HepG2 (cell line): ENCODE measurements around the gene CDH13. TPM values are rescaled to one million over a fixed set of nuclear protein-coding genes. Genes with fewer than 3 reads are reported as not detected.

Experiments used
- CEBPG ChIP-seq: IDR thresholded peaks from 2 replicates; pipeline ENCODE4 v1.6.1; 2016
- FIP1L1 ChIP-seq: fragments of 200-400 bp; formaldehyde crosslinking; IDR thresholded peaks from 2 replicates; pipeline ENCODE4 v1.6.1; 2018; ENCODE audit warnings: low read depth, mild to moderate bottlenecking, low read length, moderate library complexity, borderline replicate concordance; ENCODE audit not compliant: insufficient read depth
- GPN1 ChIP-seq: sonication (generic); formaldehyde crosslinking; IDR thresholded peaks from 2 replicates; pipeline ENCODE4 v1.5.1; 2020; ENCODE audit warnings: missing genetic modification reagents, borderline replicate concordance
- HOXA7 ChIP-seq: sonication (generic); formaldehyde crosslinking; IDR thresholded peaks from 2 replicates; pipeline ENCODE4 v1.8.1; 2022; ENCODE audit warnings: mild to moderate bottlenecking, missing genetic modification reagents, moderate library complexity
- IRX3 ChIP-seq: sonication (generic); formaldehyde crosslinking; IDR thresholded peaks from 2 replicates; pipeline ENCODE4 v1.8.1; 2023; ENCODE audit warnings: mild to moderate bottlenecking, low read depth, missing genetic modification reagents, borderline replicate concordance
- MAF1 ChIP-seq: sonication (generic); formaldehyde crosslinking; IDR thresholded peaks from 2 replicates; pipeline ENCODE4 v1.5.0; 2020; ENCODE audit warnings: missing genetic modification reagents, borderline replicate concordance
- MZF1 ChIP-seq: sonication (generic); formaldehyde crosslinking; IDR thresholded peaks from 2 replicates; pipeline ENCODE4 v1.8.1; 2023; ENCODE audit warnings: mild to moderate bottlenecking, missing genetic modification reagents, borderline replicate concordance
- PLRG1 ChIP-seq: fragments of 450-650 bp; conservative IDR thresholded peaks from 2 replicates; pipeline ENCODE4 v1.6.1; 2016
- SIN3A ChIP-seq: IDR thresholded peaks from 2 replicates; pipeline ENCODE4 v1.6.1; 2011; ENCODE audit warnings: low read depth, mild to moderate bottlenecking, control low read depth, low read length, borderline replicate concordance
- SNRNP70 ChIP-seq: fragments of 200-400 bp; formaldehyde crosslinking; IDR thresholded peaks from 2 replicates; pipeline ENCODE4 v1.6.1; 2017; ENCODE audit warnings: mild to moderate bottlenecking, low read depth, low read length, moderate library complexity
- U2AF1 ChIP-seq: fragments of 200-400 bp; formaldehyde crosslinking; optimal IDR thresholded peaks from 2 replicates; pipeline ENCODE3; 2017; ENCODE audit warnings: mild to moderate bottlenecking, low read depth, low read length
- ZBTB20 ChIP-seq: sonication (generic); formaldehyde crosslinking; IDR thresholded peaks from 2 replicates; pipeline ENCODE4 v1.8.1; 2023; ENCODE audit warnings: missing genetic modification reagents, low read depth, mild to moderate bottlenecking, borderline replicate concordance
- ZMYM2 ChIP-seq: sonication (generic); formaldehyde crosslinking; IDR thresholded peaks from 2 replicates; pipeline ENCODE4 v1.8.0; 2022; ENCODE audit warnings: mild to moderate bottlenecking, missing genetic modification reagents
- ZNF121 ChIP-seq: sonication (generic); formaldehyde crosslinking; IDR thresholded peaks from 2 replicates; pipeline ENCODE4 v1.5.0; 2020; ENCODE audit warnings: mild to moderate bottlenecking, missing genetic modification reagents
- ZNF530 ChIP-seq: sonication (generic); formaldehyde crosslinking; IDR thresholded peaks from 2 replicates; pipeline ENCODE4 v1.5.0; 2020; ENCODE audit warnings: low read depth, mild to moderate bottlenecking, missing genetic modification reagents
- ZNF552 ChIP-seq: sonication (generic); formaldehyde crosslinking; IDR thresholded peaks from 2 replicates; pipeline ENCODE4 v1.9.0; 2022; ENCODE audit warnings: missing genetic modification reagents, mild to moderate bottlenecking, borderline replicate concordance
- ZNF777 ChIP-seq: sonication (generic); formaldehyde crosslinking; IDR thresholded peaks from 2 replicates; pipeline ENCODE4 v1.4.0; 2020; ENCODE audit warnings: missing genetic modification reagents
- ZNF788 ChIP-seq: sonication (generic); formaldehyde crosslinking; IDR thresholded peaks from 2 replicates; pipeline ENCODE4 v1.5.0; 2020; ENCODE audit warnings: mild to moderate bottlenecking, missing genetic modification reagents, borderline replicate concordance
- ZSCAN21 ChIP-seq: sonication (generic); formaldehyde crosslinking; IDR thresholded peaks from 2 replicates; pipeline ENCODE4 v1.8.0; 2022; ENCODE audit warnings: mild to moderate bottlenecking, missing genetic modification reagents, moderate library complexity, borderline replicate concordance
- ZSCAN22 ChIP-seq: sonication (generic); formaldehyde crosslinking; IDR thresholded peaks from 2 replicates; pipeline ENCODE4 v1.4.0; 2020; ENCODE audit warnings: mild to moderate bottlenecking, missing genetic modification reagents
- polyA plus RNA-seq, 8 experiments: library from polyadenylated mRNA; depleted of rRNA in 3 of 8; stranded (reverse) in 7 of 8; unstranded in 1 of 8; fragments of >200 nt; fragmentation: Illumina TruSeq in 4 of 8; extraction: Trizol in 4 of 8; gene quantifications; 2 replicates each; pipeline versions ENCODE4 v1.2.1 to v1.2.3, GENCODE V29; 2011 to 2016; ENCODE audit warnings: low read depth in 4 of 8, missing spikeins in 1 of 8, mixed read lengths in 1 of 8; ENCODE audit not compliant: insufficient read depth in 1 of 8
- total RNA-seq, 5 experiments: library from RNA; depleted of rRNA; stranded (reverse); fragments of >200 nt; fragmentation: Illumina TruSeq; extraction: Trizol; gene quantifications; 2 replicates each; pipeline ENCODE4 v1.2.3, GENCODE V29; 2016; ENCODE audit warnings: low read depth in 1 of 5
- TF ChIP-seq, protein P1 (sequence below): sonication (generic); formaldehyde crosslinking; IDR thresholded peaks from 2 replicates; pipeline ENCODE4 v1.5.0; 2020; ENCODE audit warnings: missing genetic modification reagents
- TF ChIP-seq, protein P2 (sequence below): IDR thresholded peaks from 2 replicates; pipeline ENCODE4 v1.6.1; 2016; ENCODE audit warnings: low read depth, missing genetic modification reagents, missing compliant biosample characterization

CDH13 gene
- total and polyA plus RNA-seq, 2 of the 13 experiments (the other 11 are each of a cell fraction or from before 2014, with no cell fraction given): not detected

DNA sequence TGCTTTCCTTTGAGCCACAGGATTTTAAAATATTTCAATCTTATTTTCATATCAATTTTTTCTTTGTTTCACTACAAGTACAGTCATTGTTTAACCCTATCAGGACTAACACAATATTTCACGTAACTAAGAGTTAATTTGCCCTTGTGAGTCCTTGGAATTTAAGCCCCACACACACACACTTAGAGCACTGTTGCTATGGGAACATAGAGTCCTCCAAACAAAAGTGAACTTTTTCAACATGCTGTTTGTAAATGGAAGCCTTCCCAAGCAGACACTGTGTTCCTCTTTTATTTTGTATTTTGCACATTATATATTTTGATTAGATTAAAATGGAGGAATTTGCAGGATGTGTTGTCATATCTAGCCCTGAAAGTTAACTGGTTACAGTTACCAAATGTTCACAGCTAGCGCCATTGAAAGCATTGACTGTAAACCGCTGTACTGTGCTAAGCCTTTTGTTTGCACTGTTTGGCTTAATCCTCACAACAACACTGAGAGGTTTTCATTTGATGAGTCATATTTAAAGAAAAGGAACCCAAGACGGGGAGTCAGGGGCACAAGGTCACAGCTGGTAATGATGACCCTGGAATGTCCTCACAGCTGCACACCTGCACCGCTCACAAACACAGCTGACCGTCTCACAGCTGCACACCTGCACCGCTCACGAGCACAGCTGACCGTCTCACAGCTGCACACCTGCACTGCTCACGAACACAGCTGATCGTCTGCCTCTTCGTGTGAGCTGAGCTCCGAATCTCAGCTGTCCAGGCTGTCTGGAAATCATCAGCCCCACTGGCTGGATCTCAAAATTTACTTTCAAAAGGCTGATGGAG lies 1187.3 kb downstream of the CDH13 start (continued):
- no peak for TF ChIP-seq SIN3A
- no peak for TF ChIP-seq ZSCAN22 (CRISPR knock-in tag)
- TF ChIP-seq SNRNP70: no peak
- TF ChIP-seq FIP1L1: no peak
- peak; percentile 59; the same call in 1 of the 2 replicates for TF ChIP-seq ZNF788
- TF ChIP-seq IRX3: no peak
- no peak for TF ChIP-seq MZF1 (CRISPR knock-in tag)
- no peak for TF ChIP-seq ZSCAN21 (CRISPR knock-in tag)
- no peak for TF ChIP-seq PLRG1
- TF ChIP-seq, protein P1, sequence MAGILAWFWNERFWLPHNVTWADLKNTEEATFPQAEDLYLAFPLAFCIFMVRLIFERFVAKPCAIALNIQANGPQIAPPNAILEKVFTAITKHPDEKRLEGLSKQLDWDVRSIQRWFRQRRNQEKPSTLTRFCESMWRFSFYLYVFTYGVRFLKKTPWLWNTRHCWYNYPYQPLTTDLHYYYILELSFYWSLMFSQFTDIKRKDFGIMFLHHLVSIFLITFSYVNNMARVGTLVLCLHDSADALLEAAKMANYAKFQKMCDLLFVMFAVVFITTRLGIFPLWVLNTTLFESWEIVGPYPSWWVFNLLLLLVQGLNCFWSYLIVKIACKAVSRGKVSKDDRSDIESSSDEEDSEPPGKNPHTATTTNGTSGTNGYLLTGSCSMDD (CRISPR knock-in tag): no peak
- TF ChIP-seq CEBPG (CRISPR knock-in tag): no peak
- no peak for TF ChIP-seq ZNF530 (CRISPR knock-in tag)
- TF ChIP-seq ZBTB20: no peak; the same call in 1 of the 2 replicates
- TF ChIP-seq MAF1 (CRISPR knock-in tag): no peak
- TF ChIP-seq ZNF552 (CRISPR knock-in tag): no peak
- no peak for TF ChIP-seq ZNF121 (CRISPR knock-in tag)
- no peak for TF ChIP-seq ZMYM2 (CRISPR knock-in tag)
- TF ChIP-seq GPN1 (CRISPR knock-in tag): no peak
- TF ChIP-seq U2AF1: no peak
- no peak for TF ChIP-seq ZNF777 (CRISPR knock-in tag)
- no peak for TF ChIP-seq HOXA7 (CRISPR knock-in tag)
- TF ChIP-seq, protein P2, sequence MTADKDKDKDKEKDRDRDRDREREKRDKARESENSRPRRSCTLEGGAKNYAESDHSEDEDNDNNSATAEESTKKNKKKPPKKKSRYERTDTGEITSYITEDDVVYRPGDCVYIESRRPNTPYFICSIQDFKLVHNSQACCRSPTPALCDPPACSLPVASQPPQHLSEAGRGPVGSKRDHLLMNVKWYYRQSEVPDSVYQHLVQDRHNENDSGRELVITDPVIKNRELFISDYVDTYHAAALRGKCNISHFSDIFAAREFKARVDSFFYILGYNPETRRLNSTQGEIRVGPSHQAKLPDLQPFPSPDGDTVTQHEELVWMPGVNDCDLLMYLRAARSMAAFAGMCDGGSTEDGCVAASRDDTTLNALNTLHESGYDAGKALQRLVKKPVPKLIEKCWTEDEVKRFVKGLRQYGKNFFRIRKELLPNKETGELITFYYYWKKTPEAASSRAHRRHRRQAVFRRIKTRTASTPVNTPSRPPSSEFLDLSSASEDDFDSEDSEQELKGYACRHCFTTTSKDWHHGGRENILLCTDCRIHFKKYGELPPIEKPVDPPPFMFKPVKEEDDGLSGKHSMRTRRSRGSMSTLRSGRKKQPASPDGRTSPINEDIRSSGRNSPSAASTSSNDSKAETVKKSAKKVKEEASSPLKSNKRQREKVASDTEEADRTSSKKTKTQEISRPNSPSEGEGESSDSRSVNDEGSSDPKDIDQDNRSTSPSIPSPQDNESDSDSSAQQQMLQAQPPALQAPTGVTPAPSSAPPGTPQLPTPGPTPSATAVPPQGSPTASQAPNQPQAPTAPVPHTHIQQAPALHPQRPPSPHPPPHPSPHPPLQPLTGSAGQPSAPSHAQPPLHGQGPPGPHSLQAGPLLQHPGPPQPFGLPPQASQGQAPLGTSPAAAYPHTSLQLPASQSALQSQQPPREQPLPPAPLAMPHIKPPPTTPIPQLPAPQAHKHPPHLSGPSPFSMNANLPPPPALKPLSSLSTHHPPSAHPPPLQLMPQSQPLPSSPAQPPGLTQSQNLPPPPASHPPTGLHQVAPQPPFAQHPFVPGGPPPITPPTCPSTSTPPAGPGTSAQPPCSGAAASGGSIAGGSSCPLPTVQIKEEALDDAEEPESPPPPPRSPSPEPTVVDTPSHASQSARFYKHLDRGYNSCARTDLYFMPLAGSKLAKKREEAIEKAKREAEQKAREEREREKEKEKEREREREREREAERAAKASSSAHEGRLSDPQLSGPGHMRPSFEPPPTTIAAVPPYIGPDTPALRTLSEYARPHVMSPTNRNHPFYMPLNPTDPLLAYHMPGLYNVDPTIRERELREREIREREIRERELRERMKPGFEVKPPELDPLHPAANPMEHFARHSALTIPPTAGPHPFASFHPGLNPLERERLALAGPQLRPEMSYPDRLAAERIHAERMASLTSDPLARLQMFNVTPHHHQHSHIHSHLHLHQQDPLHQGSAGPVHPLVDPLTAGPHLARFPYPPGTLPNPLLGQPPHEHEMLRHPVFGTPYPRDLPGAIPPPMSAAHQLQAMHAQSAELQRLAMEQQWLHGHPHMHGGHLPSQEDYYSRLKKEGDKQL (CRISPR knock-in tag): no peak
